Measurements from ENCODE around the gene CACNA1G. TPM values are rescaled to one million over a fixed set of nuclear protein-coding genes. Genes with fewer than 3 reads are reported as not detected.

Gene CACNA1G
- polyA plus RNA-seq, 3 donors, result 6.9 to 8.7 (median 8.3) TPM

- no peak for DNase-seq (ENCODE audit: extremely low read depth in 1 of 11, low read depth in 9 of 11, low spot score in 4 of 11)
These were observed 74.6 kb downstream of the CACNA1G start for GRCh38 chr17:50634915-50635731.

GRCh38 chr17:50635732-50635981 is 75.1 kb downstream of the CACNA1G start:
- no peak for DNase-seq (ENCODE audit: extremely low read depth in 1 of 11, low read depth in 9 of 11, low spot score in 4 of 11)

GRCh38 chr17:50635982-50636803 is 75.7 kb downstream of the CACNA1G start:
- no peak for DNase-seq (ENCODE audit: extremely low read depth in 1 of 11, low read depth in 9 of 11, low spot score in 4 of 11)

- DNase-seq (ENCODE audit: extremely low read depth in 1 of 11, low read depth in 9 of 11, low spot score in 4 of 11), result no peak
These were observed 76.3 kb downstream of the CACNA1G start for GRCh38 chr17:50636804-50637195.

- DNase-seq (ENCODE audit: extremely low read depth in 1 of 11, low read depth in 9 of 11, low spot score in 4 of 11), result no peak
These were observed 77.5 kb downstream of the CACNA1G start for GRCh38 chr17:50637829-50638605.

GRCh38 chr17:50638606-50638965 is 78.1 kb downstream of the CACNA1G start:
- DNase-seq (ENCODE audit: extremely low read depth in 1 of 11, low read depth in 9 of 11, low spot score in 4 of 11), result no peak

GRCh38 chr17:50638966-50639713 is 78.6 kb downstream of the CACNA1G start:
- DNase-seq (ENCODE audit: extremely low read depth in 1 of 11, low read depth in 9 of 11, low spot score in 4 of 11), result peak in 1 of 11 donors; percentile 52

GRCh38 chr17:50640686-50641351 is 80.3 kb downstream of the CACNA1G start:
- no peak for DNase-seq (ENCODE audit: extremely low read depth in 1 of 11, low read depth in 9 of 11, low spot score in 4 of 11)

- DNase-seq (ENCODE audit: extremely low read depth in 1 of 11, low read depth in 9 of 11, low spot score in 4 of 11), result no peak
These were observed 80.8 kb downstream of the CACNA1G start for GRCh38 chr17:50641357-50641756.

- no peak for DNase-seq (ENCODE audit: extremely low read depth in 1 of 11, low read depth in 9 of 11, low spot score in 4 of 11)
These were observed 81.7 kb downstream of the CACNA1G start for GRCh38 chr17:50642071-50642721.

- DNase-seq (ENCODE audit: extremely low read depth in 1 of 11, low read depth in 9 of 11, low spot score in 4 of 11), result no peak
These were observed 82.5 kb downstream of the CACNA1G start for GRCh38 chr17:50642722-50643656.

GRCh38 chr17:50645748-50646682 is 85.5 kb downstream of the CACNA1G start:
- DNase-seq (ENCODE audit: extremely low read depth in 1 of 11, low read depth in 9 of 11, low spot score in 4 of 11), result no peak

- DNase-seq (ENCODE audit: extremely low read depth in 1 of 11, low read depth in 9 of 11, low spot score in 4 of 11), result no peak
These were observed 86.7 kb downstream of the CACNA1G start for GRCh38 chr17:50647187-50647586.

GRCh38 chr17:50649042-50649908 is 88.8 kb downstream of the CACNA1G start:
- no peak for DNase-seq (ENCODE audit: extremely low read depth in 1 of 11, low read depth in 9 of 11, low spot score in 4 of 11)

GRCh38 chr17:50651661-50652060 is 91.1 kb downstream of the CACNA1G start:
- DNase-seq (ENCODE audit: extremely low read depth in 1 of 11, low read depth in 9 of 11, low spot score in 4 of 11), result no peak
